Skeletal muscle tissue (tissue), 4 donors: Measurements from ENCODE around the gene FLT1. TPM values are rescaled to one million over a fixed set of nuclear protein-coding genes. Genes with fewer than 3 reads are reported as not detected.

Experiments used
- H3K27ac ChIP-seq: one replicate; pipeline ENCODE4 v1.7.0; 2013; ENCODE audit warnings: mild to moderate bottlenecking, low read depth, low read length, inconsistent platforms
- H3K27me3 ChIP-seq, 3 donors: one replicate each; pipeline ENCODE4 v1.7.0; 2013; ENCODE audit warnings: low read length in 3 of 3; ENCODE audit not compliant: control insufficient read depth in 3 of 3, insufficient read depth in 3 of 3
- H3K36me3 ChIP-seq, 3 donors: one replicate each; pipeline ENCODE4 v1.7.0; 2013; ENCODE audit warnings: low read length in 3 of 3; ENCODE audit not compliant: control insufficient read depth in 3 of 3, insufficient read depth in 3 of 3
- H3K4me1 ChIP-seq, 3 donors: one replicate each; pipeline ENCODE4 v1.7.0; 2013; ENCODE audit warnings: low read length in 3 of 3, mild to moderate bottlenecking in 3 of 3; ENCODE audit not compliant: control insufficient read depth in 3 of 3, insufficient read depth in 3 of 3
- H3K4me3 ChIP-seq, 3 donors: one replicate each; pipeline ENCODE4 v1.7.0; 2013; ENCODE audit warnings: low read length in 3 of 3
- H3K9ac ChIP-seq, 3 donors: one replicate each; pipeline ENCODE4 v1.7.0; 2013; ENCODE audit warnings: low read length in 3 of 3, mild to moderate bottlenecking in 3 of 3, moderate library complexity in 2 of 3, low read depth in 1 of 3
- H3K9me3 ChIP-seq, 3 donors: one replicate each; pipeline ENCODE4 v1.7.0; 2013; ENCODE audit warnings: low read length in 3 of 3; ENCODE audit not compliant: control insufficient read depth in 3 of 3
- total RNA-seq: library from RNA; depleted of rRNA; stranded (reverse); fragments of >200 nt; gene quantifications from one replicate; pipeline ENCODE4 v1.2.3, GENCODE V29; 2014
- donor health status: Osteomylitis.

FLT1 gene
- total RNA-seq, result 13.0 TPM

GRCh38 chr13:28494778-28495537 lies at the start of gene FLT1:
FLT1 (minus strand) TSS chr13:28495128; CDS start chr13:28494843, 285 bp downstream.
- H3K36me3 ChIP-seq, result no peaks in the 10 kb centered on the region
- H3K27ac ChIP-seq, result peak within 1 kb of the TSS; percentile 65
- peaks cover 40 to 48% (median 48%) of the 10 kb centered on the region in 3 donors for H3K27me3 ChIP-seq
- peak within 1 kb of the TSS; percentile 52 to 70 (median 62) for H3K4me3 ChIP-seq
- H3K9me3 ChIP-seq, result no peaks in the 10 kb centered on the region
- H3K9ac ChIP-seq, result peak within 1 kb of the TSS; percentile 56 to 78 (median 61)
- peaks cover 9 to 17% (median 16%) of the 10 kb centered on the region in 3 donors for H3K4me1 ChIP-seq

DNA sequence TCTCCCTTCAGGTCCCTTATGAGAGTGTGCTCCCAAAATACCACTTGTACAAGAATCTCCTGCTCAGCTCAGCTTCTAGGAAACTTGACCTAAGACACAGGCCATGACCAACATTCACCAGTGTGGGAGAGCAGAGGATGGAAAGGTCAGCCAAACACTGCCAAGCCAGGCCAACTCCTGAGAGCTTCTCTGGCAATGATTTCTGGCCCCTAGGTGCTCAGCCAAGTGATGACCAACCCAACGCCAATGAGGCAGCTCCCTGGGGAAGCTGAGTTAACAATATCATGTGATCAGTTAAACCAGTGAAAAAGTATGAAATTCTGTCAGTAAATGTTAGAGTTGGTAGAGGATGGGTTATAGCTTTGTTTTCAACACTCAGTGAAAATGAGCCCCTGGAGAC lies 49.1 kb upstream of the FLT1 start:
- H3K9ac ChIP-seq, result no peak overlapping the region
- no peaks in the 10 kb centered on the region for H3K27me3 ChIP-seq
- H3K4me3 ChIP-seq, result no peak overlapping the region
- no peak overlapping the region for H3K27ac ChIP-seq
- H3K9me3 ChIP-seq, result peaks cover 0 to 8% (median 2%) of the 10 kb centered on the region in 3 donors
- no peaks in the 10 kb centered on the region for H3K4me1 ChIP-seq
- H3K36me3 ChIP-seq, result no peaks in the 10 kb centered on the region

DNA sequence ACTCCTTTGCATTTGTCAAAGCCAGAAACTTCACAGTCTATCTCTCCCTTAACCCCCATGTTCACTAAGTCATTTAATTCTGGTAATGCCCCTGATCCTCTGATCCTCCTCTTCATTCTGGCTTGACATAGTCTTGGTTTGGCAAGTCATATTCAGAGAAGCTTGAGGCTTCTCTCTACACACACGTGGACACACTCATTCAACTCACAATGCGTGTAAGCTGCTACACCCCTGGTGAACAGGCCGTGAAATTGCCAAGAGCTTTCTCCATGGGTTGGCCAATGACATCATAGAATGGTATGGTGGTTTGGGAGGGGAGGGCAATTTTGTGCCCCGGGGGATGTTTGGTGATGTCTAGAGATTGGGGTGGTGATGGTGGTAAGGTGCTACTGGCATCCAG lies 47.9 kb upstream of the FLT1 start:
- H3K27me3 ChIP-seq, result no peaks in the 10 kb centered on the region
- H3K36me3 ChIP-seq, result no peaks in the 10 kb centered on the region
- H3K27ac ChIP-seq, result no peak overlapping the region
- no peak overlapping the region for H3K4me3 ChIP-seq
- peaks cover 0 to 8% (median 2%) of the 10 kb centered on the region in 3 donors for H3K9me3 ChIP-seq
- H3K9ac ChIP-seq, result no peak overlapping the region
- no peaks in the 10 kb centered on the region for H3K4me1 ChIP-seq

DNA sequence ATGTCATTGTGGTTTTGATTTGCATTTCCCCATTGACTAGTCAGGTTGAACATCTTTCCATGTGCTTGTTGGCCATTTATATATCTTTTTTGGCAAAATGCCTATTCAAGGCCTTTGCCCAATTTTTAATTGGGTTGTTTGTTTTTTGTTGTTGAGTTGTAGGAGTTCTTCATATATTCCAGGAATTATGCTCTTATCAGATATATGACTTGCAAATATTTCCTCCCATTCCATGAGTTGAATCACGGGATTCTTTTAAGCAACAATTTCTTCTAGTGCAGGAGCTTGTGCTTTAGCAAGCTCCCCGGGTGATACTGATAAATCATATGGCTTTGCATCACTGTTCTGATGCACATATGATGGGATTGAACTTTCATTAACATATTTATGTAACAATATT lies 47.0 kb upstream of the FLT1 start:
- H3K4me3 ChIP-seq, result no peak overlapping the region
- no peaks in the 10 kb centered on the region for H3K27me3 ChIP-seq
- H3K9me3 ChIP-seq, result peaks cover 0 to 8% (median 2%) of the 10 kb centered on the region in 3 donors
- no peaks in the 10 kb centered on the region for H3K36me3 ChIP-seq
- H3K4me1 ChIP-seq, result no peaks in the 10 kb centered on the region
- no peak overlapping the region for H3K27ac ChIP-seq
- H3K9ac ChIP-seq, result no peak overlapping the region

- no peak overlapping the region for H3K9ac ChIP-seq
Observed at GRCh38 chr13:28540612-28541011, 45.7 kb upstream of the FLT1 start.

GRCh38 chr13:28539625-28540286 lies 44.8 kb upstream of the FLT1 start:
- Histone ChIP-seq H3K36me3 (no peaks in the 10 kb centered on the region), H3K27ac (no peak overlapping the region), H3K4me1 (no peaks in the 10 kb centered on the region), H3K27me3 (peaks cover 0 to 7% (median under 1%) of the 10 kb centered on the region in 3 donors), H3K9ac (no peak overlapping the region), H3K9me3 (peaks cover 0 to 8% (median 2%) of the 10 kb centered on the region in 3 donors), H3K4me3 (no peak overlapping the region)

More at GRCh38 chr13:28540612-28541011, 45.7 kb upstream of the FLT1 start:
- Histone ChIP-seq H3K4me1 (no peaks in the 10 kb centered on the region), H3K36me3 (no peaks in the 10 kb centered on the region), H3K27me3 (peaks cover 0 to 2% (median 0%) of the 10 kb centered on the region in 3 donors), H3K9me3 (peaks cover 0 to 8% (median 2%) of the 10 kb centered on the region in 3 donors), H3K27ac (no peak overlapping the region), H3K4me3 (no peak overlapping the region)

- peaks cover 0 to 6% (median 2%) of the 10 kb centered on the region in 3 donors for H3K9me3 ChIP-seq
- H3K4me3 ChIP-seq, result no peak overlapping the region
- no peaks in the 10 kb centered on the region for H3K36me3 ChIP-seq
- no peaks in the 10 kb centered on the region for H3K4me1 ChIP-seq
- H3K27me3 ChIP-seq, result peaks cover 0 to 14% (median 5%) of the 10 kb centered on the region in 3 donors
- no peak overlapping the region for H3K27ac ChIP-seq
- H3K9ac ChIP-seq, result no peak overlapping the region
Observed at GRCh38 chr13:28538932-28539331, 44.0 kb upstream of the FLT1 start.

- Histone ChIP-seq H3K36me3 (no peaks in the 10 kb centered on the region), H3K27ac (no peak overlapping the region)
Observed at GRCh38 chr13:28537171-28537570, 42.2 kb upstream of the FLT1 start.

DNA sequence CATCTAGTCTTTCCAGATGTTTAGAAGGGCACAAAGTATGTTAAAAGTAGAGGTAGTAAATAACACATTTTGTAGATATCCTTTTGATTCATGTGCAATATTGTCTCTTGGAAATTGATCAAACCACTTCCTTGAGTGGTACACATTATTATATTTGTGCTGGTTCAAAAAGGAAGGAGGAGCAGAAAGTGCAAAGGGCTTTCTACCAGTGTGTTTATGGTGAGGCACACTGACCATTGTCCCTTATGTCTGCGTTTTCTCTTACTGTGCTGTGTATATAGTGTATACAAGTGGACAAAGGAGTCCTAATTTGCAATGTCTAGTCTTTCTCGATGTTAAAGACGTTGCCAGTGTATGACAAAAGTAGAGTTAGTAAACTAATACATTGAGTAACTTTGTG lies 41.4 kb upstream of the FLT1 start:
- peaks cover 15 to 30% (median 28%) of the 10 kb centered on the region in 3 donors for H3K27me3 ChIP-seq
- no peaks in the 10 kb centered on the region for H3K36me3 ChIP-seq
- H3K9me3 ChIP-seq, result no peaks in the 10 kb centered on the region
- H3K27ac ChIP-seq, result no peak overlapping the region
- H3K4me1 ChIP-seq, result peaks cover 0 to 5% (median 4%) of the 10 kb centered on the region in 3 donors
- no peak overlapping the region for H3K9ac ChIP-seq
- H3K4me3 ChIP-seq, result no peak overlapping the region

More at GRCh38 chr13:28537171-28537570, 42.2 kb upstream of the FLT1 start:
- Histone ChIP-seq H3K4me1 (no peaks in the 10 kb centered on the region), H3K9me3 (no peaks in the 10 kb centered on the region), H3K9ac (no peak overlapping the region), H3K4me3 (no peak overlapping the region), H3K27me3 (peaks cover 8 to 25% (median 21%) of the 10 kb centered on the region in 3 donors)

GRCh38 chr13:28535734-28536133 lies 40.8 kb upstream of the FLT1 start:
- Histone ChIP-seq H3K27ac (no peak overlapping the region), H3K4me1 (peaks cover 3 to 7% (median 5%) of the 10 kb centered on the region in 3 donors), H3K9ac (no peak overlapping the region), H3K9me3 (no peaks in the 10 kb centered on the region), H3K36me3 (no peaks in the 10 kb centered on the region), H3K27me3 (peaks cover 21 to 37% (median 35%) of the 10 kb centered on the region in 3 donors), H3K4me3 (no peak overlapping the region)
